H1 (cell line): ENCODE results near the gene LHFPL3. TPM values are rescaled to one million over a fixed set of nuclear protein-coding genes. Genes with fewer than 3 reads are reported as not detected.

ENCODE experiments used
- CTCF ChIA-PET: fragments of 300-600 bp; sonication (Branson Sonifier 250); formaldehyde crosslinking; loops from one replicate; lab custom pipeline; 2021; ENCODE audit not compliant: partially characterized antibody; lab: Charles Lee
- POLR2A ChIA-PET: fragments of 300-600 bp; sonication (Branson Sonifier 250); formaldehyde crosslinking; loops from one replicate; lab custom pipeline; 2021; ENCODE audit warnings: inconsistent platforms; ENCODE audit not compliant: partially characterized antibody; lab: Charles Lee
- DNase-seq, 2 experiments: peaks; one replicate each; pipeline versions ENCODE4 v3.0.0 to v3.0.0-alpha.2; 2010 to 2022; ENCODE audit warnings: low spot score in 2 of 2, low read depth in 1 of 2, mixed read lengths in 1 of 2
- FAIRE-seq: peaks from 2 replicates; lab custom pipeline; 2011; peaks lifted over from hg19 to GRCh38; lab: Jason Lieb, UNC
- H2AFZ ChIP-seq: 2 replicates; pipeline ENCODE4 v1.8.1; 2012; ENCODE audit warnings: low read length, inconsistent platforms
- H2AK5ac ChIP-seq: 2 replicates; pipeline ENCODE4 v1.6.1; 2013; ENCODE audit warnings: low read depth, low read length
- H2BK120ac ChIP-seq: replicated peaks from 2 replicates; pipeline ENCODE3; 2013; ENCODE audit warnings: low read depth, low read length, inconsistent platforms
- H2BK12ac ChIP-seq: 2 replicates; pipeline ENCODE4 v1.6.1; 2013; ENCODE audit warnings: low read depth, low read length
- H2BK15ac ChIP-seq: 2 replicates; pipeline ENCODE4 v1.6.1; 2013; ENCODE audit warnings: low read length
- H2BK20ac ChIP-seq: 2 replicates; pipeline ENCODE4 v1.6.1; 2013; ENCODE audit warnings: low read length
- H2BK5ac ChIP-seq: 2 replicates; pipeline ENCODE4 v1.6.1; 2013; ENCODE audit warnings: low read depth, low read length
- H3K14ac ChIP-seq: 2 replicates; pipeline ENCODE4 v1.6.1; 2013; ENCODE audit warnings: inconsistent platforms; ENCODE audit not compliant: insufficient read length
- H3K18ac ChIP-seq: 2 replicates; pipeline ENCODE4 v1.6.1; 2013; ENCODE audit warnings: low read length; ENCODE audit errors: extremely low read depth
- H3K23ac ChIP-seq: 2 replicates; pipeline ENCODE4 v1.6.1; 2013; ENCODE audit warnings: inconsistent platforms; ENCODE audit not compliant: insufficient read length
- H3K23me2 ChIP-seq: 2 replicates; pipeline ENCODE4 v1.6.1; 2013; ENCODE audit warnings: low read depth, low read length
- H3K27ac ChIP-seq: 2 replicates; pipeline ENCODE4 v1.6.1; 2011; ENCODE audit warnings: low read depth, low read length, inconsistent platforms
- H3K27me3 ChIP-seq, 4 experiments: replicated peaks in 1 of 4; 1 replicate in 1 of 4; 2 replicates in 3 of 4; pipeline versions ENCODE4 v1.6.1 to v1.8.1; 2011 to 2013; ENCODE audit warnings: low read length in 3 of 4, mild to moderate bottlenecking in 3 of 4, inconsistent platforms in 2 of 4, mixed read lengths in 2 of 4, moderate library complexity in 1 of 4; ENCODE audit not compliant: control insufficient read depth in 3 of 4, insufficient read depth in 3 of 4; ENCODE audit errors: extremely low read depth in 1 of 4
- H3K36me3 ChIP-seq, 4 experiments: 2 replicates each; pipeline versions ENCODE4 v1.6.1 to v1.8.1; 2011 to 2013; ENCODE audit warnings: mild to moderate bottlenecking in 4 of 4, low read length in 3 of 4, moderate library complexity in 2 of 4, control low read depth in 1 of 4, inconsistent platforms in 1 of 4; ENCODE audit not compliant: insufficient read depth in 4 of 4, control insufficient read depth in 2 of 4
- H3K4ac ChIP-seq: replicated peaks from 2 replicates; pipeline ENCODE3; 2013; ENCODE audit warnings: low read length, low read depth, mixed read lengths, inconsistent platforms; ENCODE audit not compliant: insufficient read length
- H3K4me1 ChIP-seq, 4 experiments: replicated peaks in 1 of 4; 1 replicate in 1 of 4; 2 replicates in 3 of 4; pipeline versions ENCODE4 v1.6.1 to v1.8.1; 2011 to 2013; ENCODE audit warnings: low read length in 3 of 4, inconsistent platforms in 2 of 4, mixed read lengths in 1 of 4; ENCODE audit not compliant: insufficient read depth in 4 of 4, control insufficient read depth in 3 of 4
- H3K4me2 ChIP-seq, 2 experiments: 2 replicates each; pipeline versions ENCODE4 v1.6.1 to v1.8.1; 2011 to 2013; ENCODE audit warnings: low read depth in 2 of 2, low read length in 2 of 2, control low read depth in 1 of 2, inconsistent platforms in 1 of 2, mild to moderate bottlenecking in 1 of 2; ENCODE audit not compliant: insufficient read depth in 1 of 2
- H3K4me3 ChIP-seq, 4 experiments: fragments of 200-600, 300-600 bp in 1 of 4; sonication (generic), shearing (Covaris generic), sonication (Bioruptor Twin) in 1 of 4; 2 replicates each; pipeline versions ENCODE4 v1.5.1 to v1.8.1; 2011 to 2016; ENCODE audit warnings: low read length in 4 of 4, low read depth in 3 of 4, control low read depth in 2 of 4, inconsistent platforms in 2 of 4, mild to moderate bottlenecking in 2 of 4, mixed read lengths in 1 of 4, moderate library complexity in 1 of 4; ENCODE audit not compliant: insufficient read depth in 2 of 4; ENCODE audit errors: extremely low read depth in 1 of 4
- H3K56ac ChIP-seq: replicated peaks from 2 replicates; pipeline ENCODE3; 2013; ENCODE audit warnings: low read depth, mild to moderate bottlenecking, mixed read lengths, low read length, inconsistent platforms; ENCODE audit not compliant: insufficient read length
- H3K79me1 ChIP-seq: 2 replicates; pipeline ENCODE4 v1.6.1; 2013; ENCODE audit warnings: low read depth, low read length, control low read depth
- H3K79me2 ChIP-seq, 2 experiments: 2 replicates each; pipeline versions ENCODE4 v1.6.1 to v1.8.1; 2012 to 2013; ENCODE audit warnings: low read length in 2 of 2, mild to moderate bottlenecking in 2 of 2, inconsistent platforms in 1 of 2; ENCODE audit not compliant: insufficient read depth in 2 of 2, control insufficient read depth in 1 of 2
- H3K9ac ChIP-seq, 4 experiments: replicated peaks in 1 of 4; 1 replicate in 1 of 4; 2 replicates in 3 of 4; pipeline versions ENCODE4 v1.6.1 to v1.8.1; 2011 to 2013; ENCODE audit warnings: low read depth in 3 of 4, low read length in 3 of 4, control low read depth in 2 of 4, mild to moderate bottlenecking in 2 of 4, moderate library complexity in 2 of 4, inconsistent platforms in 1 of 4; ENCODE audit errors: extremely low read depth in 1 of 4
- H3K9me3 ChIP-seq, 2 experiments: 2 replicates each; pipeline versions ENCODE4 v1.6.1 to v1.8.1; 2012 to 2013; ENCODE audit warnings: mild to moderate bottlenecking in 2 of 2, moderate library complexity in 2 of 2, control low read depth in 1 of 2, inconsistent platforms in 1 of 2, low read depth in 1 of 2, low read length in 1 of 2, mixed read lengths in 1 of 2; ENCODE audit not compliant: insufficient read depth in 2 of 2
- H4K20me1 ChIP-seq, 2 experiments: replicated peaks in 1 of 2; 2 replicates each; pipeline versions ENCODE3 to v1.8.1; 2011 to 2013; ENCODE audit warnings: inconsistent platforms in 2 of 2, low read length in 2 of 2, mild to moderate bottlenecking in 1 of 2; ENCODE audit not compliant: insufficient read depth in 2 of 2, control insufficient read depth in 1 of 2
- H4K5ac ChIP-seq: 2 replicates; pipeline ENCODE4 v1.6.1; 2013; ENCODE audit warnings: low read length, low read depth, mixed read lengths, inconsistent platforms; ENCODE audit not compliant: insufficient read length
- H4K8ac ChIP-seq: 2 replicates; pipeline ENCODE4 v1.8.0; 2013; ENCODE audit warnings: mild to moderate bottlenecking, moderate library complexity, low read length, inconsistent platforms; ENCODE audit not compliant: insufficient read depth; ENCODE audit errors: extremely low read depth
- H4K91ac ChIP-seq: replicated peaks from 2 replicates; pipeline ENCODE3; 2013; ENCODE audit warnings: low read length, mixed read lengths, inconsistent platforms; ENCODE audit not compliant: insufficient read length
- CHD2 ChIP-seq: IDR thresholded peaks from 2 replicates; pipeline ENCODE4 v1.6.1; 2012; ENCODE audit warnings: low read length, improper control_type of control experiment
- PHF8 ChIP-seq: fragments of 200-600 bp; sonication (generic); conservative IDR thresholded peaks from 2 replicates; pipeline ENCODE4 v1.7.1; 2012; ENCODE audit warnings: low read depth, mild to moderate bottlenecking, inconsistent platforms, low read length, moderate library complexity
- POLR2A ChIP-seq, 2 experiments: IDR thresholded peaks; 1 replicate in 1 of 2; 2 replicates in 1 of 2; pipeline ENCODE4 v1.6.1; 2011; ENCODE audit warnings: low read depth in 2 of 2, low read length in 2 of 2, mild to moderate bottlenecking in 2 of 2; ENCODE audit errors: control extremely low read depth in 1 of 2
- SIRT6 ChIP-seq: IDR thresholded peaks from one replicate; pipeline ENCODE4 v1.7.1; 2012; ENCODE audit warnings: low read length, inconsistent platforms
- SP2 ChIP-seq: IDR thresholded peaks from 2 replicates; pipeline ENCODE4 v1.6.1; 2012; ENCODE audit warnings: mild to moderate bottlenecking, low read length, inconsistent platforms
- SRF ChIP-seq: IDR thresholded peaks from 2 replicates; pipeline ENCODE4 v1.6.1; 2011; ENCODE audit warnings: mild to moderate bottlenecking, low read depth, low read length, moderate library complexity
- WGBS, 2 experiments: shearing (Covaris generic) in 1 of 2; methylation state at CpG; one replicate each; pipeline versions ENCODE4 v1.1.6 to v1.1.7; 2013 to 2015; ENCODE audit warnings: low lambda C conversion rate in 2 of 2, mixed read lengths in 2 of 2, inconsistent platforms in 1 of 2, low coverage in 1 of 2, missing lambda C conversion rate in 1 of 2; ENCODE audit not compliant: insufficient replicate concordance in 2 of 2, insufficient coverage in 1 of 2, insufficient read length in 1 of 2; ENCODE audit errors: extremely low coverage in 1 of 2, missing lambda C conversion rate in 1 of 2; 5-methylcytosine and 5-hydroxymethylcytosine counted together
- polyA plus RNA-seq, 7 experiments: library from polyadenylated mRNA; depleted of rRNA in 3 of 7; stranded (reverse) in 5 of 7; unstranded in 2 of 7; fragments of >200 nt in 5 of 7; fragments of 200-250 nt in 2 of 7; gene quantifications; 1 replicate in 5 of 7; 2 replicates in 1 of 7; 4 replicates in 1 of 7; pipeline versions ENCODE4 v1.2.1 to v1.2.3, GENCODE V29; 2011 to 2013; ENCODE audit warnings: missing spikeins in 2 of 7, mixed read lengths in 2 of 7
- total RNA-seq: library from RNA; stranded (reverse); fragmentation: NEBNext Ultra II Directional; extraction: Animal tissue kit (Norgen Biotek cat#: 25700); gene quantifications from 2 replicates; pipeline ENCODE4 v1.2.1, GENCODE V29; 2021
- TF ChIP-seq, protein P1 (sequence below): IDR thresholded peaks from 2 replicates; pipeline ENCODE4 v1.6.1; 2011; ENCODE audit warnings: low read length, improper control_type of control experiment

Gene LHFPL3
- total and polyA plus RNA-seq, 2 of the 8 experiments (the other 6 are each of a cell fraction or from before 2014, with no cell fraction given): 0.24 to 0.50 TPM

DNA sequence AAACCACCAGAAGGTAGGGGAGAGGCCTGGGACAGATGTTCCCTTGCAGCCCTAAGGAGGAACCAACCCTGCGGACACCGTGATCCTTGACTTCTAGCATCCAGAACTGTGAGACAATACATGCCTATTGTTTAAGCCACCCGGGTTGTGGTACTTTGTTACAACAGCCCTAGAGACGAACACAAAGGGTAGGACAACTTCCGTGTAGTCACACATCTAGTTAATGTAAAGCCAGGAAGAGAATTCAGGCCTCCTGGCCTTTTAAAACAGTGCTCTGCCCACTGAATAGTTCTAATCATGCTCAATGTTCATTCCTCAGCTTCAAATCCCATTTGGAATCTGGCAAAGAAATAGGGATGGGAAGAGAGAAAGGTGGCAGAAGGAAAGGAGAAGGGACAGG, 445.4 kb downstream of the LHFPL3 start:
- Histone ChIP-seq H3K9me3 (no peaks in the 10 kb centered on the region), H3K4ac (no peak overlapping the region), H2BK20ac (no peak overlapping the region), H3K56ac (no peak overlapping the region), H2BK5ac (no peak overlapping the region), H3K27me3 (no peaks in the 10 kb centered on the region), H2AK5ac (no peak overlapping the region), H3K79me2 (no peaks in the 10 kb centered on the region), H3K36me3 (no peaks in the 10 kb centered on the region), H3K79me1 (no peaks in the 10 kb centered on the region), H4K5ac (no peak overlapping the region), H4K91ac (no peak overlapping the region), H3K23me2 (no peaks in the 10 kb centered on the region), H2BK15ac (peak overlapping the region; percentile 20; the same call in 1 of the 2 replicates), H3K23ac (no peak overlapping the region), H3K18ac (no peak overlapping the region), H3K27ac (no peak overlapping the region), H2BK12ac (peak overlapping the region; percentile 69; the same call in 1 of the 2 replicates), H3K4me3 (no peak overlapping the region), H3K9ac (no peak overlapping the region), H3K14ac (no peak overlapping the region), H4K8ac (no peak overlapping the region), H2AFZ (no peak overlapping the region), H2BK120ac (no peak overlapping the region), H3K4me1 (peaks cover 3 to 17% (median 5%) of the 10 kb centered on the region in 4 experiments; a peak in 6 of 7 replicates), H3K4me2 (no peak overlapping the region), H4K20me1 (no peaks in the 10 kb centered on the region)
- 84% methylated on average over 5 of the region's 5 CpGs; no CpG with 5 or more reads in 1 of the 2 experiments for WGBS, 2 experiments
- POLR2A ChIA-PET: no interaction called here
- no peak for FAIRE-seq
- no peak for DNase-seq
- TF ChIP-seq, protein P1, sequence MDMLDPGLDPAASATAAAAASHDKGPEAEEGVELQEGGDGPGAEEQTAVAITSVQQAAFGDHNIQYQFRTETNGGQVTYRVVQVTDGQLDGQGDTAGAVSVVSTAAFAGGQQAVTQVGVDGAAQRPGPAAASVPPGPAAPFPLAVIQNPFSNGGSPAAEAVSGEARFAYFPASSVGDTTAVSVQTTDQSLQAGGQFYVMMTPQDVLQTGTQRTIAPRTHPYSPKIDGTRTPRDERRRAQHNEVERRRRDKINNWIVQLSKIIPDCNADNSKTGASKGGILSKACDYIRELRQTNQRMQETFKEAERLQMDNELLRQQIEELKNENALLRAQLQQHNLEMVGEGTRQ: no peak
- TF ChIP-seq CHD2 (no peak), SP2 (no peak), SIRT6 (no peak), POLR2A (IDR thresholded peaks at IDR 0.05; ENCODE audit: control extremely low read depth in 1 of 2, low read depth in 2 of 2, low read length in 2 of 2) (no peak), SRF (no peak), PHF8 (no peak)
- CTCF ChIA-PET: interaction anchor here (1.7 to 1.8 kb wide), 2 partner anchors 11 to 74 kb away, joined by 5 read pairs; no protein-coding TSS in a partner anchor
